HuH-7.5 (cell line): ENCODE data around the gene MLPH.
A peak's percentile ranks its signal among the peaks of the same experiment; 100 is the strongest.
"Not testable (repeated sequence)": the region's sequence is repeated elsewhere in the genome, so short reads cannot be mapped to it uniquely, and the experiment has no call there.

Experiments
- DNase-seq: peaks from one replicate; pipeline ENCODE4 v3.0.0; 2011; ENCODE audit warnings: low spot score

MLPH gene

DNA sequence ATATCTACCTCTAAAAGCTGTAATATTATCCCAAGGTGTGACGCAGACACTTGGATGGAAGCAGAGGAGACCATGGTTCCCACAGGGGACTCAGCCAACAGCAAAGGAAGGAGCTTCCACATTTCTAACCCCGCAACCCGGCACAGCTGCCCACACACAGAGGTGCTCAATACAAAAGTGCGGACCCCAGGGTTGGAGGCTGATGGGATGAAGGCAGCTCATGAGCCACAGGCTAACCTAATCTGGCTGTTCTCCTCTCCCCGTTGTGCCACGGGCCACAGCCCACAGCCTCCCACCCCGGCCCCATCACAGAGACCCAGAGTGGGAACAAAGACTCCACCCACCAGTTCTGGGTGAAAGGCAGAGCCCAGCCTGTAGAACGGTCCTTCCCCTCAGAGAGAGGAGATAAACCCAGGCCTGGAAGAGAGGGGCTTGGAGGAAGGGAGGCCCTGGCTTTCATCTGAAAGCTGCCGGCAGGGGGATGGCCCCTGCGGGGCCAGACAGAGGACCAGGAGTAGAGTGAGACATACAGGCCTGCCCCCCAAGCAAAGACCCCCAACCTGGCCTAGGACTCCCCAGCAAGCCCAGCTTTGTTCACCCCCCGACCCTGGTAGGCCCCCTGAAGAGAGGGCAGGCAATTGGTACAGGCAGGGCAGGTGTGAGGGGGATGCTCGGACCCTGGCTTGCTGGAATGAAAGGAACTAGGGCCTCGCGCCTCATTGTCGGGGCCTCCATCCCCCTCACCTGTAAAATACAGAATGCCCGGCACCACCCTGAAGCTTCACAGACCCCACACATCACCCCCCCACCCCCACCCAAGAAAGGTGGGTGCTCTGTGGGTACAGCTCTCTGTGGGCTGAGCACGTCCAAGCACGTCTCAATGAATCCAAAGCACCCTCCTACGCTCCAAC, 96.6 kb downstream of the MLPH start:
- DNase-seq: no peak

DNA sequence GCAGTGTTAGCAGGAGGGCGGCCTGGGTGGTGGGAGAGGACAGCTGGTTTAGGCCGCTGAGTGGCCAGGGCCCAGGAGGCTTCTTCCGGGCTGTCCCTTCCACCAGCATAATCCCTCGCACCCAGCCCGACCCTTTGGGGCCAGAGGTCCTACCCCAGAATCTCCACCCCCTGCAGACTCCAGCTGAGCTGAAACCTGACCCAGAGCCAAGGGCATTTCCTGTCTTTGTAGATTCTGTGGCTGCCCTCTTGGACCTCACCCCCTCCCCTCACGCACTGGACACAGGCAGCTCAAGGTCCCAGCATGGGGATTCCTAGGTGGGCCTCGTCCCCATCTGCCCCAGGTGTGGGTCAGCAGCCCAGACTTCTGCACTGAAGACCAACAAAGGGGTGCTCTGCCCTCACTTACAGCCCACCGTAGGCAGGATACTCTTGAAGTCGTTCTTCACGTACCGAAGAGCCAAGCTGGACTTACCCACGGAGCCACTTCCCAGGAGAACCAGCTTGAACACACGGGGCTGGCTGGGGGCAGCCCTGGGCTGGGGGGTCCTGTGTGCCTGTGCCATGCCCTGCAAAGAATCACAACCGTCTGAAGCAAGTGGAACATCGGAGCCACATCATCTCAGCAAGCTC, 98.7 kb downstream of the MLPH start:
- no peak for DNase-seq

DNA sequence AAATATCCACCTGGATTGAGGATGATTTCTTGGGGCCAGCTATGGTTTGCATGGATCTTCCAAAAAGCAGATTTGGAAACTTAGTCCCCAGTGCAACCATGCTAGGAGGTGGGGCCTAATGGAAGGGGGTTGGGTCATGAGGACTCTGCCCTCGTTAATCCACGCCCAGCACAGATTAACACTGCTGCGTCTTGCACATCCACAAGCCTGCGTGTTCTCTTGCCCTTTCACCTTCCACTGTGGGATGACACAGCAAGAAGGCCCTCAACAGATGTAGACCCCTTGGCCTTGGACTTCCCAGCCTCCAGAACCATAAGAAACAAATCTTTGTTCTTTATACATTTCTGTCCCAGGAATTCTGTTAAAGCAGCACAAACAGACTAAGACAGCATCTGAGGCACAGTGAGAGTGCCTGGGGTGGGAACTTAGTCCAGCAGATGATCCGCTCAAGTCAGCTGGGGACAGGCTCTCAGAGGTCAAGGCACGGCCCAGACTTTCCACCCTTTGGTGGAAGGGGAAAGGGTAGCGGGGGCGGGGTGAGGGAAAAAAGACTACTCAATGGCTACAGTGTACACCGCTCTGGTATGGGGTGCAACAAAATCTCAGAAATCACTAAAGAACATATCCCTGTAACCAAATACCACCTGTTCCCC, 101.1 kb downstream of the MLPH start:
- no peak for DNase-seq

DNA sequence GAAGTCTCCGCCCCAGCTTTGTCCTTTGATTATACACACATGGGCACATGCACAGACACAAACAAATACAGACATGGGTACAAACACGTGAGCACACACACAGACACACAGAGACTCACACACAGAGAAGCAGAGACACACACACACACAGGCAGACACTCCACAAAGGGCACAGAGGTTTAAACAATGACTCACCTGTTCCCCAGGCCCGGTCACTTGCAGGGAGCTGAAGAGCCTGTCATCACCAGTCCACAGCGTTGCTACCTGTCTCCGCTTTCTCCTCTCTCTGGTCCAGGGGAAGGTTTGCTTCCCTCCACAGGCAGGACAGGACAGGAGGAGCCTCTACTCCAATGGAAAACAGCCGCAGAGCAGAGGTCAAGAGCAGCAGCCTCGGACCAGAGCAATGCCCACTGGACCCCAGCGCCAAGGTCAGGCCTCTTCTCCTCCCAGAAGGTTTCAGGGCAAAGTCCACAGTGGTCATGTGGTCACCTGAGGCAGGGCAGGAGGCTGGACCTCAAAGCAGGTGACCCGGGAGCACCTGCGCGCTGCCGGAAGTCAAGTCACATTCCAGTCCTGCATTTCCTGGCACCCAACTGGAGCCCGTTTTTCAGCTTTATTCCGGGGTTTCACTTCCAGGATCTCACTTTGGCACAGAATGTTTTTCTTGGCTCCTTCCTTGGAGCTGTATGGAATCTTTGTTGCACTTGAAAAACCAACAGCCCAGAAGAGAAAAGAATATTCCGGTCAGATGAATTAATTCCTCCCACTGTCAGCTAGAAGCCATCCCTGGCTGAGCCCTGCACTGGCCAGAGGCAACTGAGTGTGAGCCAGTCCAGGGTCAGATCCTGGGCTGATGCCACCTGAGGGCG, 103.5 kb downstream of the MLPH start, which contains the start of gene RAB17:
Gene RAB17, minus strand, starts transcription at position 463 of the 869 bp plus-strand sequence. CDS start 4,580 bp downstream, outside the sequence.
- DNase-seq: peak; percentile 63

DNA sequence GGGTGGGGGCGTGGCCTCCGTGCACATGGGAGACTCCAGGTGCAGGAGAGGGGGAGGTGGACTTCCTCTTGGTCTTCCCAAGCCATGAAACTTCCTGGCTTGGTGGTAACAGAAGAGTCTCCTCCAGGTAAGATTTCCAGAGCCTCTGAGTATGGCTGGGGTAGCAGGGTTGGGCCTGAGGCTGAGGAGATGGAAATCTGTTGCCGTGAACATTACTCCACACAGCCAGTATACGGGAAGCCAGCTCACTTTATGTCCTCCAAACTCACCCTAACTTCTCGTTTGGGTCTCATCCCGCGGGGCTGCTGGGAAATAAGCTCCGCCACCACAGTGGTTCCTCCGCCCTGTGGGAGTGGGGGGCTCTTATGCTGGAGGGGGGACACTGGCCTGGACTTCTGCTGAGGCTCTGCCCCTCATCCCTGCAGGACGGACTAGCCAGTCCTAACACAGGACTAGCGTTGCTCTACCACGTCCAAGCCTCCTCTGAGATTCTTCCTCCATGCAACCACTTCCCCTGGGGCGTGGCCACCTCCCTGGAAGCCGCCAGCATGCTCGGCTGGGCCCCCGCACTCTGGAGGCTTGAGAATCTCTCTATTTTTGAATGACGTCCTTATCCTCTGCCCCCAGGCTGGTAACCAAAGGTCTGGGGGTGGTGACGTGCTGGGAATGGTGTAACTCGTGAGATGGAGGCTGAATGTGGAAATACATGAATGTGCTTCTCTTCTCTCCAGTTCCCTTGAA, 104.3 kb downstream of the MLPH start:
- peak; percentile 55 for DNase-seq

DNA sequence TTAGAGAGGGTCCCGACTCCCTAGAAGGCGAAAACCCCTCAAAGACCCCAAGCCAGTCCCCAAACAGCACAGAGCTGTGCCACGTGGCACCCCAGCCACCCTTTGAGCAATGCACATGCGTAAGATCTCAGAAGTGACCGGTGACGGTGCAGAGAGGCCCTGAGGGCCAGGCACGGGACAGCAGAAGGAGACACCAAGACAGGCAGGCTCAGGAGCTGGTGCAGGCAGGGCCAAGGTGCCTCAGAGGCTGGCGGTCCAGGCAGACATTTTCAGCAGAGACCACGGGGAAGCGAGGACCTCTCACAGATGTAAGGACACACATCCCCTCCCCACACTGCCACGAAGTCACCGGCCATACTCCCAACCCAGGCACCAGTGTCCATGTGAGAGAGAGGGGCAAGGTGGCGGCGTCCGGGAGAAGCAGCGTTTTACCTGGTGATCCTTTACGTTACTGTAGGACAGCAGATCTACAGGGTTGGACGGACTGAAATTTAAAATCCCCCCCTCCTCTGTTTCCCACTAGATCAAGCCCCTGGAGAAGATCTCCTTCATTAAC, 105.5 kb downstream of the MLPH start:
- no peak for DNase-seq

DNA sequence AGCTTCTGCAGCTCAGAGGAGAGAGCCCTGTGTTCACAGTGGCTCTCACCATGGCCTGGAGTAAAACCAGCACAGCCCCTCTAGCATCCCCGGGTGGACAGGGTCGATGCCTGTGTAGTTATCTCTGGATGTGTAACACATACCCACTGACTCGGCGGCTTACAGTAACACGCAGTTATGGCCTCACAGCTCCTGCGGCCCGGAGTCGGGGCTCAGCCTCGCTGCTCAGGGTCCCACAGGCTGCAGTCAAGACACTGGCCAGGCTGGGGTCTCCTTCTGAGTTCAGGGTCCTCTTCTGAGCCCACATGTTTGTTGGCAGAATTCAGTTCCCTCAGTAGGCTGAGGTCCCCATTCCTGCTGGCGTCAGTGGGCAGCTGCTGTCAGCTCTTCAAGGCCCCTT, 106.0 kb downstream of the MLPH start:
- DNase-seq: no peak

DNA sequence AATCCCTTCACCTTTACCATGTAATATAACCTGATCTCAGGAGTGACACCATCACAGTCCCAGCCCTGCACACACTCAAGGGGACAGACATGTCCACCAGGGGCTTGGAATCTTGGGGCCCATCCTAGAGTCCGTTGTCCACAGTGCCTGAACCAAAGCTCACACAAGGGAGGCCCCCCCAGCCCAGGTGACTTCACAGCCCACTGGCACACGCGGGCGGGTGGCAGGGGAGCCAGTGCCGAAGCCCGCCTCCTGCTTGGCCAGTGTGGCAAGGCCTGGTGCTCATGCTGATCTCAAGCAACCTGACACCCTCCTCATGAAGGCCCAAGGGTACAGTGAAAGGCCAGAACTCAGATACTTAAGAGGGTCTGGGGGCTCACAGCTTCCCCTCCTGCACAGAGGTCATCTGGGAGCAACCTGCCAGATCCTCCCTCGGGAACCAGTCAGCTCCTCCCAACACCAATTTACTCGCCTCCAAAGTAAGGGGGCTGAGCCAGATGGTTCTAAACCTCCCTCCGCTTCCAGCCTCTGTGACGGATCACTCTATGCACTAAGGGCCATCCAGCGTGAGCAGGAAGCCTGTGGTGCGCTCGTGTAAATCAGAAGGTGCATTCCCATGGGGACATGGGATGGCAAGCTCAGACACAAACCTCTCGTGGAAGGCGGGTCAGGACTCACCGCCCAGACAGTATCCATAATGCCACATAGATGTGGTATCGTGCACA, 106.7 kb downstream of the MLPH start:
- DNase-seq: no peak

DNA sequence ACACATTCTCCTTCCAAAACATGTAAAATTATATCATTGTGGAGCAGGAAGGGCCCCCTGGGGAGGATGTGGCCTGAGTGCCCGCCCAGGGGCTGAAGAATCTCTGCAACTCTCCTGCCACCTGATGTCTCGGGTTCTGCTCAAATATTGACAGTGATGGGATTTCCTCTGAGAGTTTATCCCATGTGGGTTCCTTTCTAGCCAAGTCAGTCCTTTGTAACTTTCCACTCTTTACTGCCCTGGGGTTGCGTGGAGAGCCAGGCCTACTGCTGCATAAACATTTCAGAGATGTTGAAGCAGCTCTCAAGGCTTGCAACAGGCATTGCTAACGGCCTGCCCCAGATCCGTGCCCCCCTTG, 107.4 kb downstream of the MLPH start:
- peak; percentile 58 for DNase-seq

DNA sequence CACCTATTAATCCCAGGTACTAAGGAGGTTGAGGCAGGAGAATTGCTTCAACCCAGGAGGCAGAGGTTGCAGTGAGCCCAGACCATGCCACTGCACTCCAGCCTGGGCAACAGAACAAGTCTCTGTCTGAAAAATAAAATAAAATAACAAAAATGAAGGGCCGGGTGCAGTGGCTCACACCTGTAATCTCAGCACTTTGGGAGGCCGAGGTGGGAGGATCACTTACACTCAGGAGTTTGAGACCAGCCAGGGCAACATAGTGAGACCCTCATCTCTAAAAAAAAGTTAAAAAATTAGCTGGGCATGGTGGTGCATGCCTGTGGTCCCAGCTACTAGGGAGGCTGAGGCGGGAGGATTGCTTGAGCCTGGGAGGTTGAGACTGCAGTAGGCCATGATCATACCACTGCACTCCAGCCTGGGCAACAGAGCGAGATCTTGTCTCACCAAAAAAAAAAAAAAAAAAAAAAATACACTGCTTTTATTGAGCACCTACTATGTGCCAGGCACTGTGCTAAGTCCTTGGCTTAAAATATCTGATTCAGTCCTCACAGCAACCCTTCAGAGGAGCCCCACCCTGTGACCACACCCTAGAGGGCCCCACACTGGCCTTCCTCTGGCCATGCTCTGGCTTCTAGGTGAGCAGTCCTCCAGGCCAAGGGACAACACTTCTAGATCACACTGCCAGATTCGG, 108.9 kb downstream of the MLPH start:
- not testable (repeated sequence) for DNase-seq

DNA sequence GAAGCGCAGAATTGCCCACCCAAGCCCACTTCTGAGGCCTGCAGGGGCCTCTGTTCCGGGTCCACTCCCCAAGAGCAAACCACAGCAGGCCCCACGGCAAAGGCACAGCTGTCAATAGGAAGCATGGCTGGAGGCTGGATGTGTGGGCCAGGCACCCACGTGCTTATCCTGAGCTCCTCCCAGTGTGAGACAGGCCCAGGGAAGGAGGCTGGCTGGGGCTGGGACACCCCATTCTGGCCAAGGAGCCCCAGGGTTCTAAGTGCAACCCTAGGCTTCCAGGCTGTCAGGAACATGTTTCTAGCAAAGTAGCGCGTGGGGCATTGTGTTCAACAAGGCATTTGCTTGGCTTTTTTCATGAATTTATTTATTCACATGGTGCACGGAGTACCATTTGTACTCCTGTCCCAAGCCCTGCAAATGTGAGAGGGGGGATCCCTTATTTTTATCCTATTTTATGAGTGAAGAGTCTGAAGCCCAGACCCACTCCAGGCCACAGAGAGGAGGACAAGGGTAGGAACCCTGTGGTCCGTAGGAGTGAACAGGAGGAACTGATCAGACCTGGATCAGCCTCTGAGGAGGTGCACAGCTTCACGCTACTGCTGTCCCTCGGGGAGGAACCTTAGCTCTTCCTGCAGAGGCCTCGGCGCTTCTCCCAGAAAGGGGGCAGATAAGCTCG, 109.6 kb downstream of the MLPH start:
- DNase-seq: no peak

DNA sequence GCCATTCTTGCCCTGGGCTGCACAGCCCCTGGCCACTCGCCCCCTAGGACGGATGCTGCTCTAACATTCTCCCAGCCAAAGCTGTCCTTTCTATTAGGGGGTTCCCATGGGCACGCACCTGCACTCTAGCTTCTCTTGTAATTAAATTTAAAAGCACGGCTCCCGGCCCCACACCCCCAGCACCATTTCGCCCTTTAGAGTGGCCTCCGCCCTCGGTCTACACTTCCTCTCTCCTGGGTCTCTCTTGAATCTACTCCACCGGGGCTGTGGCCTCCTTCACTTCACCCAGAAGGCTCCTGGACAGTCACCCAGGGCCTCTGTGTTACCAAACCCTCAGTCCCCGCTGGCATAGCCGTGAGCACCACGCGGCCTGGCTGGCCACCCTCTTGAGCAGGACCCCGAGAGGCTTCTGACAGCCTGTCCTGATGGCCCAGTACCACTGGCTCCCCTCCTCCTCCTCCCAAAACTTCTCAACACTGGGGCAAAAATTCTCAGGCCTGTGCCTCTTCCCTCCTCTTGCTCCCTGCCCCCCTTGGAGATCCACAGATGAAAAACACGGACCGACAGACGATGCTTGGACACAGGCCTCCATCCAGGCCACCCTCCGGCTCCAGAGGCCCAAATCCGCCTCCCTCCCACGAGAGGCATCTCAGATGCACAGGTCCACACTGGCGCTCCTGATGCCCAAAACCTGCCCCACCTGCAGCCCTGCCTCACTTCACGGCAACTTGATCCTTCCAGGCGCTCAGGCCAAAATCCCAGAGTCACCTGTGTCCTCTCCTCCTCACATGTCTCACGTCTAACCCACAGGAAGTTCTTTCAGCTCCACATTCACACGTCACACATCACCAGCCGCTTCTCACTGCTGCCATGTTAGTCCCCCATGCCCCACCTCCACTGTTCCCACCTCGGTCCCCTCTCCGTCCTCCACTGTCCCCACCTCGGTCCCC, 110.4 kb downstream of the MLPH start:
- DNase-seq: no peak

DNA sequence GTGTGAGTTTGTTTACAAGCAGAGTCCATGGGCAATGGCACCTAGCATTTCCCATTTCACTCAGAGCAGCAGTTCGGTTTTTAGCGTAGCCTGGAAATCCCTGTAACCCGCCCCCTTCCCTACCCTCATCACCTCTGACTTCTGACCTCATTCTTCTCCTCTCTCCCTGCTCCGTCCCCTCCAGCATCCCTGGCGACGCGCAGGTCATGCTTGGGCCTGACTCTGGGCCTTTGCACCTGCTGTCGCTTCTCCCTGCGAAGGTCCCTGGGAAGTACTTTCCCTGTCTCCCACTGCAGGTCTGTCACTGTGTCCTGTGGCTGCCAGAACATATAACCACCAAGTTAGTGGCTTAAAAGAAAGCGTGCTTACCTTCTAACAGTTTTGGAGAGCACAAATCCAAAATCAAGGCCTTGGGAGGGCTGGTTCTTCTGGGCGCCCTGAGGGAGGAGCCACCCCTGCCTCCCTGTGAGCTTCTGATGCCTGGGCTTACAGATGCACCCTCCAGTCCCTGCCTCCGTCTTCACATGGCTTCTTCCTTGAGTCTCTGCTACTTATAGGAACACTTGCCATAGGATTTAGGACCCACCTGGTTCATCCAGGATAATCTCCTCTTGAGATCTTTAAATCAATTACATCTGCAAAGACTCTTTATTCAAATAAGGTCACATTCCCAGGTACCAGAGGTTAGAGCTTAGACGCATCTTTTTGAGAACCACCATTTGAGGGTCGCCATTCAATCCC, 111.6 kb downstream of the MLPH start:
- DNase-seq: no peak

DNA sequence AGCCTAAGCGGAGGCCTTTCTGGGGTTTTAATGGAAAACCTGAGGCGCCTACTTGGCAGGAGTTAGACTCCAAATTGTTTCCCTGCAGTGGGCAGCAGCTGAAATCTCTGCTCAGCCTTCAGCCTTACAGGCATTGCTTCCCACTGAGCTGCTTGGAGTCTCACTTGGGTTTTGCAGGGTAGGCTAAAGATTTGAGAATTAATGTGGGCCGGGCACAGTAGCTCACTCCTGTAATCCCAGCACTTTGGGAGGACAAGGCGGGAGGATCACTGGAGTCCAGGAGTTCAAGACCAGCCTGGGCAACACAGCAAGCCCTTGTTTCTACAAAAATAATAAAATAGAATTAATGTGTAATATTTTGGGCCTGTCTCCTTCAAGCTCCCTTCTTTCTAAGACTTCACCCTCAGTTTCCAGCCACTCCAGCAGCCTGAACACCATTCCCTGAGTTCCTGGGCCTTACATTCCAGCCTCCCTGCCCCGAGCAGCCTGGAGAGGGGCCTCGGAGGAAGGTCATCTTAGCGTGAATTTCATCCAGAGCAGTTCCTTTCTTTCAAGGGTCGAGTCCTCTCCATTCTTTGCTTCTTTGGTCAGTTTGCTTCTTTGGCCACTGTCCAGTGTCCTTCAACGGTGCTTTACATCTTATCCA, 112.5 kb downstream of the MLPH start:
- DNase-seq: no peak

DNA sequence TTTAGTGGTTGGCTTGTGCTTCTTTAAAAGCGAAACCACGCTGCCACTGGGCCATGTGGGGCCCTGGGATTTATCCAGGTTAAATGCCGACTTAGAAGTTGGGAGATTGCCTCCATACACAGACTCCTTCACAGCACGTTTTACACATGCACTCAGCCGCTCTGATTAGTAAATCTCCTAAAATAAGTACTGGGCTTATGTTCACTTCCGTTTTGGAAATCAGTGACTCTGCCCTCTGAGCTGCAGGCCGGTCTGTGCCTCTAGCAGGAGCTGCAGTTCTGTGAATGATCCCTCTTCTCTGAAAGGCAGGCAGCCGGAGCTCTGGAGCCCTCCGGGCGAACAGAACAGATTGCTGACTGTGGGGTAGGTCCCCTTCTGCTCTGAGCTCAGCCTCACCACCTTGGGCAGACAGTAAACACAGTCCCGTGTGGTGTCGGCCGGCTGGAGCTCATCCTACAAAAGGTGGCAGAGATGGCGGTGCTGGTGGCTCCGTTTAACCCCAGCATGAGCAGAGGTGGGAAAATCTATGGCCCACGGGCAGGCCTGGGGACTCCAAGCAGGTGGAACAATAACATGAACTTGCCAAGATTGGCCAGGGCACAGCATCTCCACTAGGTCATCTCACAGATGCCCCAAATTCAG, 113.3 kb downstream of the MLPH start:
- DNase-seq: no peak

DNA sequence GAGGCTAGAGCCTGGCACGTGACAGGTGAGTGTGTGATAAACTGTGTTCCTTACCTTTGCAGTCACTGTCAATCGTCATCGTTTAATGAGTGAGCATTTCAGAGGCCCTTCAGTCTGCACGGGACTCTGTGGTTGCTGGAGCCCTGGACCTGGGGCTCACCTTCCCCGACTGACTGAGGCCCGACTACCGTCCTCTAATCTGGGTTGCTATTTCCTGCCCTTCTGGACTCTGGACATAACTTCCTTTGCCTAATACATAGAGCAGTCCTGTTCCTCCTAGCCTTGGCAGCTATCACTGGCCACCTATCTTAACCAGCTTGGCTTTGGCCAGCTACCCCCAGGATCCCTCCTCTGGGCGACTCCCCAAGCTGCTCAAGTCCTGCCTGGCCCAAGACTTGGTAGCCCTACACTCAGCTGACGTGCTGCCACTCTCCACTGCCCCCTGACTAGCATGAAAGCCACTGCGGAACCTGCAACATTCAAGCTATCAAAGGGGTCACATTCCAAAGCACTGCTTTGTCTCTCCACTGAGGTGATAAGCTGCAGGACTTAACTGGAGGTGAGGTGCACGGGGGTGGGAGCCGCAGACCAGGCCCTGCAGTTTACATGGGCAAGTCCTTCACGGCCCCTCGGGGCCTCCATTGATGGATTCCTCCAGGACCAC, 114.5 kb downstream of the MLPH start:
- DNase-seq: peak; percentile 57
